GM13977 (cell line): Measurements from ENCODE around the gene ACE.

Experiments used
- DNase-seq: peaks from one replicate; pipeline ENCODE4 v3.0.0; 2012; ENCODE audit warnings: low spot score
- CTCF ChIP-seq: IDR thresholded peaks from 2 replicates; pipeline ENCODE4 v1.5.1; 2012; ENCODE audit warnings: mild to moderate bottlenecking, control low read depth; ENCODE audit not compliant: insufficient read depth; ENCODE audit errors: extremely low read depth, missing control alignments
- in situ Hi-C: fragments of 300-500 bp; cut with MboI; formaldehyde crosslinking; loops from one replicate; pipeline ENCODE4 v1.12.0; 2022; ENCODE audit warnings: low sequenced_read_pairs, low pct_unique_long_range_greater_than_20kb, mixed read lengths, inconsistent platforms; ENCODE audit not compliant: unreplicated experiment

Gene ACE

GRCh38 chr17:63529711-63530556 is 53.1 kb downstream of the ACE start:
- in situ Hi-C loops = no loop called here
- DNase-seq = no peak
- no peak for TF ChIP-seq CTCF

- DNase-seq = no peak
- in situ Hi-C loops = no loop called here
- TF ChIP-seq CTCF = no peak
These were observed 53.7 kb downstream of the ACE start for GRCh38 chr17:63530557-63531021.

- no peak for DNase-seq
- in situ Hi-C loops = no loop called here
- no peak for TF ChIP-seq CTCF
These were observed 54.4 kb downstream of the ACE start for GRCh38 chr17:63531022-63531965.

GRCh38 chr17:63533433-63534077 is 56.7 kb downstream of the ACE start:
- no peak for TF ChIP-seq CTCF
- DNase-seq = no peak
- in situ Hi-C loops = no loop called here

GRCh38 chr17:63534078-63534570 is 57.3 kb downstream of the ACE start:
- in situ Hi-C loops = no loop called here
- TF ChIP-seq CTCF = no peak
- no peak for DNase-seq
